ENCODE results near the gene DDX25. TPM values are rescaled to one million over a fixed set of nuclear protein-coding genes. Genes with fewer than 3 reads are reported as not detected.

The DDX25 gene
- total RNA-seq, 2 donors from 2014 or later: 9.5 TPM; not detected in 1

DNA sequence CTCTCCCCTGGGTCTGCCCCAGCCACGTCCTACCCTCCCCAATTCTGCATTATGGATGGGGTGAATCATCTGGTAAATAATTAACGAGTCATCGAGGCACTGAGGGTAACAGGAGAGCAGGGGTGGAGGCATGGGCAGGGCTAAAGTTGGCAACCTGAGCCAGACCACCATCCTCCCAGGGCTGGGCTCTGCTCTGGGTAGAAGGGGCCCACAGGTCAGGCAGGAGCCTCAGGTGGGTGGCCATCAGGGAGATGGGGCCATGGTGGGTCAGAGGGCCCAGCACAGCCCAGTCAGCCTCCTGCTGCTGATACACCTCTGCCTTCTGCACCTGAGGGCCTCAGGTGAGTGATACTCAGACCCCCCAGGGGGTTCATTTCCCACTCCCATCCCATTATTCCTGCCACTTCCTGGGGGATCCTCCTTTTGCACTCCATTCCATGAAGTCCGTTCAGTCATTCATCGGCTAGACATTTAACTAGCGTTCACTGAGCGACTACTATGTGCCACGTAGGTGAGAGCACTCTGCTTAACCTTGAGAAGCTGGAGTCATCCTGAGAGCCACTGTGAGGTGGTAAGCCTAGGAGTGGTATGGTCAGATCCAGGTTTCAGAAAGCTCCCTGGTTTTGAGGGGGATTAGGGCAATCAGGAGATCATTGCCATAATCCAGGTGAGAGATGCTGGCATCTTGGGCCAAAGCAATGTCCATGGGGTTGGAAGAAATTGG lies 41.7 kb downstream of the DDX25 start, which contains the start of gene VSIG10L2:
VSIG10L2 (plus strand) TSS at position 248 of the 724 bp plus-strand sequence; CDS start at position 260, 12 bp downstream.
- Histone ChIP-seq H3K27ac (no peak within 1 kb of the TSS), H3K27me3 (replicated peaks; ENCODE audit: insufficient read depth) (no peaks in the 10 kb centered on the region), H3K36me3 (no peaks in the 10 kb centered on the region), H3K9me3 (no peaks in the 10 kb centered on the region), H3K4me1 (replicated peaks) (peaks cover 2% of the 10 kb centered on the region), H3K4me3 (no peak within 1 kb of the TSS)
- TF ChIP-seq POLR2A (IDR thresholded peaks at IDR 0.05): no peak
- TF ChIP-seq POLR2AphosphoS5 (IDR thresholded peaks at IDR 0.05): no peak
- TF ChIP-seq, protein P1, sequence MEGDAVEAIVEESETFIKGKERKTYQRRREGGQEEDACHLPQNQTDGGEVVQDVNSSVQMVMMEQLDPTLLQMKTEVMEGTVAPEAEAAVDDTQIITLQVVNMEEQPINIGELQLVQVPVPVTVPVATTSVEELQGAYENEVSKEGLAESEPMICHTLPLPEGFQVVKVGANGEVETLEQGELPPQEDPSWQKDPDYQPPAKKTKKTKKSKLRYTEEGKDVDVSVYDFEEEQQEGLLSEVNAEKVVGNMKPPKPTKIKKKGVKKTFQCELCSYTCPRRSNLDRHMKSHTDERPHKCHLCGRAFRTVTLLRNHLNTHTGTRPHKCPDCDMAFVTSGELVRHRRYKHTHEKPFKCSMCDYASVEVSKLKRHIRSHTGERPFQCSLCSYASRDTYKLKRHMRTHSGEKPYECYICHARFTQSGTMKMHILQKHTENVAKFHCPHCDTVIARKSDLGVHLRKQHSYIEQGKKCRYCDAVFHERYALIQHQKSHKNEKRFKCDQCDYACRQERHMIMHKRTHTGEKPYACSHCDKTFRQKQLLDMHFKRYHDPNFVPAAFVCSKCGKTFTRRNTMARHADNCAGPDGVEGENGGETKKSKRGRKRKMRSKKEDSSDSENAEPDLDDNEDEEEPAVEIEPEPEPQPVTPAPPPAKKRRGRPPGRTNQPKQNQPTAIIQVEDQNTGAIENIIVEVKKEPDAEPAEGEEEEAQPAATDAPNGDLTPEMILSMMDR (IDR thresholded peaks at IDR 0.05): no peak
- intact Hi-C loops (cut with DNase I): no loop called here
- WGBS: 82% methylated on average over 8 of the region's 8 CpGs
- no peak for DNase-seq (ENCODE audit: low spot score)

DNA sequence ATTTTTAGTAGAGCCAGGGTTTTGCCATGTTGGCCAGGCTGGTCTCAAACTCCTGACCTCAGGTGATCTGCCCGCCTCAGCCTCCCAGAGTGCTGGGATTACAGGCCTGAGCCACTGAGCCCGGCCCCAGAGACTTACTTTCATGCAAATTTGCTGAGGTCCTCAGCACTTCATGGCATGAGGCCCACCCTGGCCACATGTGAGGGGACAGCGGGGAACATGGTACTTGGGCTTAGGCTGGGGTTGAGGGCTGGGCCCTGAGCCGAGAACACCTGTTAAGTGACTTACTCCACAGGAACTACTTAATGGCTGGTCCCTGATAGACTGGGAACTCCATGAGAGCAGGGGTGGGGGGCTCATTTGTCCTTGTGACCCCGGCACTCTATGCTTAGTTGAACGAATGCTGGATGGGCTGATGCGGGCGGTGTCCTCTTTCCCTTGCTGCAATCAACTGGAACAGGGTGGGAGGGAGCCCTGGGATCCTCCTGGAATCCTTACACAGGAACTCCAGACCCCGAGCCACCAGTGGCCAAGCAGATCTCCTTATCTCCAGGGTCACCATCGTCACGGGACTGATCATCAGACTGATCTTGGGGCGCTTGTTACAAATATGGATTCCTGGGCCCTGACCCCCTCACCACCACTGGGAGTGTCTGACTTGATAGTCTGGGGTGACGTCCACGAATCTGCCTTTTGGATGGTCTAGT lies 42.6 kb downstream of the DDX25 start:
- no peak overlapping the region for H3K27ac ChIP-seq
- no peaks in the 10 kb centered on the region for H3K36me3 ChIP-seq
- no peak overlapping the region for H3K4me3 ChIP-seq
- no peaks in the 10 kb centered on the region for H3K27me3 ChIP-seq (replicated peaks; ENCODE audit: insufficient read depth)
- TF ChIP-seq POLR2A (IDR thresholded peaks at IDR 0.05): no peak
- TF ChIP-seq, protein P1 (IDR thresholded peaks at IDR 0.05): no peak
- no peak for TF ChIP-seq POLR2AphosphoS5 (IDR thresholded peaks at IDR 0.05)
- peaks cover 9% of the 10 kb centered on the region for H3K4me1 ChIP-seq (replicated peaks)
- 94% methylated on average over 14 of the region's 14 CpGs for WGBS
- DNase-seq (ENCODE audit: low spot score): no peak
- intact Hi-C loops (cut with DNase I): no loop called here
- no peaks in the 10 kb centered on the region for H3K9me3 ChIP-seq

DNA sequence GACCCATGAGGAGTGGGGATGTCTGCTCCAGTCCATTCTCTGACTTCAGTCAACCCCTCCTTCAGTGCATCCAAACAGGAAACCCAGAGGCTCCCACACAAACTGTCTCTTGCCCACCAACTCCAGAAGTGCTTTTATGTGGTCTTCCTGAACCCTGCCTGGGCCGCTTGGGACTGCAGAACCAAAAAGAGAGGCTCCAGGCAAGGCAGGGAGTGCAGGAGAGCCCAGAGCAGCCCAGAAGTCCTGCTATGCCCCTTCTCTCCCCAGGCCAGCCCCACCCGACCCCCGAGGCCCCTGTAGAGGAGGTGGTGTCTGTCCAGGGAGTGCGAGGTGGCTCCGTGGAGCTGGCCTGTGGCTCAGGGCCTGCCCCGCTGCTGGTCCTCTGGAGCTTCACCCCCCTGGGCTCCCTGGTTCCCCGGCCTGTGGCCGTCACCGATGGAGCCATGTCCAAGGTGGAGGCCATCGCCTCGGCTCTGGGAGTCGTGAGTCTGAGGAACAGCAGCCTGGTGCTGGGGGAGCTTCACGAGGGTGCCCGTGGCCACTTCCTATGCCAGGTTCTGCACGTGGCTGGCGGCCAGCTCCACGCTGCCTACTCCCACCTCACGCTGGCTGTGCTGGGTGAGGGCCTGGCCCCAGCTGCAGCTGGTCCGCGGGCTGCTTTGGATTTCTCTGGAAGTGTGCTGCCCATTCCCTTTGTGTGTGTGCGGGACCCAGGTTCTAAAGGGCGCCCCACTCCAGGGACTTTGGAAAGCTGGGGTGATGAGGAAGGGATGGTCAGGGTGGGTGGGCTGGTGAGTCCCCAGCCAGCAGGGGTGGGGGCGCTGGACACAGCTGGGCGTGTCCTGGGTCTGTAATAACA lies 43.3 kb downstream of the DDX25 start:
- no peaks in the 10 kb centered on the region for H3K9me3 ChIP-seq
- no peak for DNase-seq (ENCODE audit: low spot score)
- TF ChIP-seq POLR2A (IDR thresholded peaks at IDR 0.05) (no peak), POLR2AphosphoS5 (IDR thresholded peaks at IDR 0.05) (no peak)
- TF ChIP-seq, protein P1 (IDR thresholded peaks at IDR 0.05): no peak
- no peak overlapping the region for H3K27ac ChIP-seq
- no peak overlapping the region for H3K4me3 ChIP-seq
- WGBS: 94% methylated on average over 24 of the region's 24 CpGs
- H3K27me3 ChIP-seq (replicated peaks; ENCODE audit: insufficient read depth): no peaks in the 10 kb centered on the region
- no peaks in the 10 kb centered on the region for H3K36me3 ChIP-seq
- peaks cover 13% of the 10 kb centered on the region for H3K4me1 ChIP-seq (replicated peaks)
- intact Hi-C loops (cut with DNase I): no loop called here

DNA sequence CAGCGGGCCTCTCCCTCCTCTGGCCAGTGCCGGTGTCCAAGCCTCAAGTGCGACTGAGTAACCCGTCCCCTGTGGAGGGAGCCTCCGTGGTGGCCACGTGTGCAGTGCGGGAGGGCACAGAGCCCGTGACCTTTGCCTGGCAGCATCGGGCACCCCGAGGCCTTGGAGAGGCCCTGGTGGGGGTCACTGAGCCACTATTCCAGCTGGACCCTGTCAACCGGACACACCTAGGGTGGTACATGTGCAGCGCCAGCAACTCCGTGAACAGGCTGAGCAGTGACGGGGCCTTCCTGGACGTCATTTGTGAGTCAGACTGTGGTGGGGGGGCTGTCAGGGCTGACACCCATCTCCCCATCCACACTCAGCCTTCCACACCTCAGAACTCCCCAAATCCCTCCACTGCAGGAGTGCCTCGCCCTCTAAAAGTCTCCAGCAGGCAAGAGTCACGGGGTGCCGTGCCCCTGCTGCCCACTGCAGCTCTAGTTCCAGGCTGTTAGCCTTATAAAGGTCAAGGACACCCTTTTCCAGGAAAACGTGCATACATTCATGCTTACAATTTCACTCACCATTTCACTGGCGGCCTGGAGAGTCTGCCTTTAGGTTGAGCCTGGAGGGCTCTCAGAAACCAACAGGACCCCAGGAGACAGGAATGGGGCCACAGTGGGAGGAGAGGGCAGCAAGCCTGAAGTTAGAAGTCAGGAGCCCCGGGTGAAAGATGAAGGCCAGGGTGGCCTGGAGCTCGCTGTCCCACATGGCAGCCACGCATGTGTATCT lies 44.2 kb downstream of the DDX25 start:
- intact Hi-C loops (cut with DNase I): no loop called here
- Histone ChIP-seq H3K27me3 (replicated peaks; ENCODE audit: insufficient read depth) (no peaks in the 10 kb centered on the region), H3K4me1 (replicated peaks) (peaks cover 17% of the 10 kb centered on the region), H3K4me3 (no peak overlapping the region), H3K36me3 (no peaks in the 10 kb centered on the region), H3K9me3 (no peaks in the 10 kb centered on the region), H3K27ac (no peak overlapping the region)
- TF ChIP-seq POLR2A (IDR thresholded peaks at IDR 0.05) (no peak), POLR2AphosphoS5 (IDR thresholded peaks at IDR 0.05) (no peak)
- TF ChIP-seq, protein P1 (IDR thresholded peaks at IDR 0.05): no peak
- 92% methylated on average over 23 of the region's 23 CpGs for WGBS
- no peak for DNase-seq (ENCODE audit: low spot score)
